Prostate gland (tissue), 2 donors: ENCODE measurements around the gene NOC2L. TPM values are rescaled to one million over a fixed set of nuclear protein-coding genes. Genes with fewer than 3 reads are reported as not detected.
"Not testable (repeated sequence)": the region's sequence is repeated elsewhere in the genome, so short reads cannot be mapped to it uniquely, and the experiment has no call there.

ENCODE experiments used
- DNase-seq: peaks from one replicate; pipeline ENCODE4 v3.0.0-alpha.2; 2019; ENCODE audit warnings: low spot score
- H3K27ac ChIP-seq, 2 donors: fragments of 200-600 bp; sonication (generic); 2 replicates each; pipeline ENCODE4 v1.5.1; 2017 to 2019
- H3K27me3 ChIP-seq: fragments of 200-600 bp; sonication (generic); replicated peaks from 2 replicates; pipeline ENCODE4 v1.5.1; 2019; ENCODE audit not compliant: insufficient read depth
- H3K36me3 ChIP-seq, 2 donors: fragments of 200-600 bp; sonication (generic); 1 replicate in 1 of 2; 2 replicates in 1 of 2; pipeline versions ENCODE4 v1.5.1 to v1.8.1; 2017 to 2019
- H3K4me1 ChIP-seq: fragments of 200-600 bp; sonication (generic); replicated peaks from 2 replicates; pipeline ENCODE4 v1.5.1; 2019
- H3K4me3 ChIP-seq, 2 donors: fragments of 200-600 bp; sonication (generic); 2 replicates each; pipeline ENCODE4 v1.5.1; 2017 to 2019
- H3K9me3 ChIP-seq: fragments of 200-600 bp; sonication (generic); 2 replicates; pipeline ENCODE4 v1.5.1; 2017
- POLR2A ChIP-seq: fragments of 450-650 bp; IDR thresholded peaks from one replicate; pipeline ENCODE4 v1.6.1; 2016; ENCODE audit warnings: antibody characterized with exemption, mild to moderate bottlenecking
- POLR2AphosphoS5 ChIP-seq: sonication (generic); formaldehyde crosslinking; IDR thresholded peaks from one replicate; pipeline ENCODE4 v1.6.1; 2017; ENCODE audit warnings: antibody characterized with exemption
- WGBS: methylation state at CpG from one replicate; pipeline ENCODE4 v1.1.5; 2018; 5-methylcytosine and 5-hydroxymethylcytosine counted together
- intact Hi-C: fragments of 100-400 bp; cut with DNase I; formaldehyde crosslinking; loops from one replicate; pipeline ENCODE4 v1.14.2; 2022
- total RNA-seq, 2 donors: library from RNA; depleted of rRNA; stranded (reverse); fragments of >200 nt; gene quantifications; one replicate each; pipeline ENCODE4 v1.1.0, GENCODE V29; 2016
- TF ChIP-seq, protein P1 (sequence below), 4 experiments: fragments of 200-600 bp in 2 of 4; fragments of 450-650 bp in 2 of 4; sonication (generic) in 2 of 4; IDR thresholded peaks; 1 replicate in 3 of 4; 2 replicates in 1 of 4; pipeline ENCODE4 v1.5.1; 2016 to 2019; ENCODE audit warnings: antibody characterized with exemption in 4 of 4, mild to moderate bottlenecking in 2 of 4, moderate library complexity in 2 of 4

NOC2L gene
- total RNA-seq, 2 donors from 2014 or later, result 43.2 to 65.5 TPM

GRCh38 chr1:997713-997992 is 38.6 kb upstream of the NOC2L start:
- TF ChIP-seq POLR2AphosphoS5, result no peak
- no peak for TF ChIP-seq POLR2A
- TF ChIP-seq, protein P1, sequence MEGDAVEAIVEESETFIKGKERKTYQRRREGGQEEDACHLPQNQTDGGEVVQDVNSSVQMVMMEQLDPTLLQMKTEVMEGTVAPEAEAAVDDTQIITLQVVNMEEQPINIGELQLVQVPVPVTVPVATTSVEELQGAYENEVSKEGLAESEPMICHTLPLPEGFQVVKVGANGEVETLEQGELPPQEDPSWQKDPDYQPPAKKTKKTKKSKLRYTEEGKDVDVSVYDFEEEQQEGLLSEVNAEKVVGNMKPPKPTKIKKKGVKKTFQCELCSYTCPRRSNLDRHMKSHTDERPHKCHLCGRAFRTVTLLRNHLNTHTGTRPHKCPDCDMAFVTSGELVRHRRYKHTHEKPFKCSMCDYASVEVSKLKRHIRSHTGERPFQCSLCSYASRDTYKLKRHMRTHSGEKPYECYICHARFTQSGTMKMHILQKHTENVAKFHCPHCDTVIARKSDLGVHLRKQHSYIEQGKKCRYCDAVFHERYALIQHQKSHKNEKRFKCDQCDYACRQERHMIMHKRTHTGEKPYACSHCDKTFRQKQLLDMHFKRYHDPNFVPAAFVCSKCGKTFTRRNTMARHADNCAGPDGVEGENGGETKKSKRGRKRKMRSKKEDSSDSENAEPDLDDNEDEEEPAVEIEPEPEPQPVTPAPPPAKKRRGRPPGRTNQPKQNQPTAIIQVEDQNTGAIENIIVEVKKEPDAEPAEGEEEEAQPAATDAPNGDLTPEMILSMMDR (IDR thresholded peaks at IDR 0.05), result no peak
- no peak overlapping the region for H3K27ac ChIP-seq
- H3K9me3 ChIP-seq, result no peaks in the 10 kb centered on the region
- intact Hi-C loops, result no loop called here
- WGBS, result 97% methylated on average over 3 of the region's 3 CpGs
- DNase-seq, result no peak
- H3K4me3 ChIP-seq, result no peak overlapping the region
- H3K36me3 ChIP-seq, result no peaks in the 10 kb centered on the region
- H3K4me1 ChIP-seq, result peaks cover 4% of the 10 kb centered on the region
- no peaks in the 10 kb centered on the region for H3K27me3 ChIP-seq

DNA sequence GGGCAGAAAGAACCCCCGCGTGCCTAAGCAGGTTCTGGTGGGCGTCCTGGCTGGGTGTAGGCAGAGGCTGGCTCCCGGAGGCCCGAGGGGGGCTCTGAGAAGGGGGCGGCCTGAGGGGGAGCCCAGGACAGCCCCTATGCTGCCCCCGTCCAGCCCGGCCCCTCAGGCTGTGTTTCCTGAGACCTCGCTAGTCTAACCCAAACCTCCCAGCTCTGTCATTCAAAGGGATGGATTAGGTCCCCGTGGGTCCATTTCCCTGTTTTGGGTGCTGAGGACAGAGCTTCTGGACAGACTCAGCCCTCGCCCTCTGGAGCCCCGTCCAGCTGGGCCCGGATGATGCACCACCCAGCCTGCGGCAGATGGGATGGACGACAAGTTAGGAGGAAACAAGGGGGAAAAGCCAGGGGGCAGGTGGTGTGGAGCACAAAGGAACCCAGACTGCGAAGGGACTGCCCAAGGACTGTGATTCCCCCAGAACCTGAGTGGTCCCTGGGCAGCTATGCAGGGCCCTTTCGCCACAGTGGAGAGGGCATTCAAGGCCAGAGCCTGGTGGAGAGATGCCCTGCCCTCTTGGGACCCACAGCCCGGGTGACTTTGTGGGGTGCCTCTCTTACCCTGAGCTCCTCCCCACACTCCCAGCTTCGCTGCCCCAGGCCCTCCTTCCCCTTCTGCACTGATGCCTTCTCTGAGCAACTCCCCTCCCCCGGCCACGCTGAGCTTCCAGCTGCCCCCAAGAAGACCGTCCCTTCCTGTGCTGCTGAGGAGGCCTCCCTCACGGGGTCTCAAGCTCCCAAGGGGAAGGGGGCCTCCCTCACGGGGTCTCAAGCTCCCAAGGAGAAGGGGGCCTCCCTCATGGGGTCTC is 38.0 kb upstream of the NOC2L start:
- H3K27me3 ChIP-seq, result no peaks in the 10 kb centered on the region
- H3K36me3 ChIP-seq, result no peaks in the 10 kb centered on the region
- H3K27ac ChIP-seq, result no peak overlapping the region
- TF ChIP-seq POLR2A (no peak), POLR2AphosphoS5 (no peak)
- TF ChIP-seq, protein P1 (IDR thresholded peaks at IDR 0.05), result no peak
- no peaks in the 10 kb centered on the region for H3K9me3 ChIP-seq
- 75% methylated on average over 23 of the region's 24 CpGs for WGBS
- H3K4me1 ChIP-seq, result peaks cover 4% of the 10 kb centered on the region
- DNase-seq, result no peak
- no peak overlapping the region for H3K4me3 ChIP-seq
- intact Hi-C loops, result no loop called here

- Histone ChIP-seq H3K27ac (no peak overlapping the region), H3K27me3 (no peaks in the 10 kb centered on the region), H3K4me1 (peaks cover 4% of the 10 kb centered on the region), H3K36me3 (no peaks in the 10 kb centered on the region), H3K9me3 (no peaks in the 10 kb centered on the region), H3K4me3 (no peak overlapping the region)
- TF ChIP-seq POLR2AphosphoS5 (no peak), POLR2A (no peak)
- TF ChIP-seq, protein P1 (IDR thresholded peaks at IDR 0.05), result no peak
- 26% methylated on average over 30 of the region's 30 CpGs for WGBS
- DNase-seq, result no peak
- intact Hi-C loops, result no loop called here
Measured at GRCh38 chr1:995665-996633, 36.9 kb upstream of the NOC2L start.

DNA sequence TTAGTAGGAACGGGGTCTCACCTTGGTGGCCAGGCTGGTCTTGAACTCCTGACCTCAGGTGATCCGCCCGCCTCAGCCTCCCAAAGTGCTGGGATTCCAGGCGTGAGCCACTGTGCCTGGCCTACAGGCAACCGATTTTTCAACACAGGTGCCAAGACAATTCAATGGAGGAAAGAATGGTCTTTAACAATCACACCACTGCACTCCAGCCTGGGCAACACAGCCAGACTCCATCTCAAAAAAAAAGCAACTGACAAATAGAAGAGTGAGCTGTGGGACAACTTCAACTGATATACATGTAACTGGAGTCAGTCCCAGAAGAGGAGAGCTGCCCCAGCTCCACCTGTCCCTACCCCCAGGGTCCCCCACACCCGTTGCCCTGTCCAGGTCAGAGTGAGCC is 35.5 kb upstream of the NOC2L start:
- H3K4me1 ChIP-seq, H3K36me3 ChIP-seq, intact Hi-C loops, H3K9me3 ChIP-seq, H3K4me3 ChIP-seq, H3K27ac ChIP-seq, DNase-seq, H3K27me3 ChIP-seq: not testable (repeated sequence)
- WGBS, result 88% methylated on average over 6 of the region's 6 CpGs

- no peak for DNase-seq
Measured at GRCh38 chr1:993379-993995, 34.4 kb upstream of the NOC2L start.

More at GRCh38 chr1:993379-993995, 34.4 kb upstream of the NOC2L start:
- no peaks in the 10 kb centered on the region for H3K9me3 ChIP-seq
- H3K27me3 ChIP-seq, result no peaks in the 10 kb centered on the region
- no peak overlapping the region for H3K4me3 ChIP-seq
- WGBS, result 83% methylated on average over 15 of the region's 15 CpGs
- intact Hi-C loops, result no loop called here
- H3K4me1 ChIP-seq, result peaks cover 3% of the 10 kb centered on the region
- no peak overlapping the region for H3K27ac ChIP-seq
- no peaks in the 10 kb centered on the region for H3K36me3 ChIP-seq
- TF ChIP-seq POLR2A, result no peak
- TF ChIP-seq POLR2AphosphoS5, result no peak
- TF ChIP-seq, protein P1 (IDR thresholded peaks at IDR 0.05), result no peak
